ENCODE data around the gene EPB41L4B.
A peak's percentile ranks its signal among the peaks of the same experiment; 100 is the strongest.

Gene EPB41L4B

GRCh38 chr9:109278848-109279247, 42.0 kb downstream of the EPB41L4B start:
- TF ChIP-seq, protein P1, sequence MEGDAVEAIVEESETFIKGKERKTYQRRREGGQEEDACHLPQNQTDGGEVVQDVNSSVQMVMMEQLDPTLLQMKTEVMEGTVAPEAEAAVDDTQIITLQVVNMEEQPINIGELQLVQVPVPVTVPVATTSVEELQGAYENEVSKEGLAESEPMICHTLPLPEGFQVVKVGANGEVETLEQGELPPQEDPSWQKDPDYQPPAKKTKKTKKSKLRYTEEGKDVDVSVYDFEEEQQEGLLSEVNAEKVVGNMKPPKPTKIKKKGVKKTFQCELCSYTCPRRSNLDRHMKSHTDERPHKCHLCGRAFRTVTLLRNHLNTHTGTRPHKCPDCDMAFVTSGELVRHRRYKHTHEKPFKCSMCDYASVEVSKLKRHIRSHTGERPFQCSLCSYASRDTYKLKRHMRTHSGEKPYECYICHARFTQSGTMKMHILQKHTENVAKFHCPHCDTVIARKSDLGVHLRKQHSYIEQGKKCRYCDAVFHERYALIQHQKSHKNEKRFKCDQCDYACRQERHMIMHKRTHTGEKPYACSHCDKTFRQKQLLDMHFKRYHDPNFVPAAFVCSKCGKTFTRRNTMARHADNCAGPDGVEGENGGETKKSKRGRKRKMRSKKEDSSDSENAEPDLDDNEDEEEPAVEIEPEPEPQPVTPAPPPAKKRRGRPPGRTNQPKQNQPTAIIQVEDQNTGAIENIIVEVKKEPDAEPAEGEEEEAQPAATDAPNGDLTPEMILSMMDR (IDR thresholded peaks at IDR 0.05; ENCODE audit: poor library complexity, severe bottlenecking): no peak
- Histone ChIP-seq H3K36me3 (ENCODE audit: low read depth) (peaks cover 4% of the 10 kb centered on the region; the same call in 1 of the 2 replicates), H3K9me3 (ENCODE audit: severe bottlenecking) (no peaks in the 10 kb centered on the region), H3K4me3 (ENCODE audit: severe bottlenecking) (no peak overlapping the region), H3K27me3 (ENCODE audit: insufficient read depth, poor library complexity, severe bottlenecking) (no peaks in the 10 kb centered on the region), H3K27ac (ENCODE audit: poor library complexity, severe bottlenecking) (no peak overlapping the region), H3K4me1 (ENCODE audit: insufficient read depth, poor library complexity, severe bottlenecking) (no peaks in the 10 kb centered on the region)
- ATAC-seq (ENCODE audit: low read depth) (no peak), DNase-seq (ENCODE audit: low spot score) (no peak)

GRCh38 chr9:109278216-109278615, 42.6 kb downstream of the EPB41L4B start:
- Histone ChIP-seq H3K27ac (ENCODE audit: poor library complexity, severe bottlenecking) (no peak overlapping the region), H3K36me3 (ENCODE audit: low read depth) (peaks cover 4% of the 10 kb centered on the region; the same call in 1 of the 2 replicates), H3K27me3 (ENCODE audit: insufficient read depth, poor library complexity, severe bottlenecking) (no peaks in the 10 kb centered on the region), H3K4me1 (ENCODE audit: insufficient read depth, poor library complexity, severe bottlenecking) (no peaks in the 10 kb centered on the region), H3K9me3 (ENCODE audit: severe bottlenecking) (no peaks in the 10 kb centered on the region), H3K4me3 (ENCODE audit: severe bottlenecking) (no peak overlapping the region)
- ATAC-seq (ENCODE audit: low read depth): no peak
- TF ChIP-seq, protein P1 (IDR thresholded peaks at IDR 0.05; ENCODE audit: poor library complexity, severe bottlenecking): no peak
- no peak for DNase-seq (ENCODE audit: low spot score)

- TF ChIP-seq, protein P1 (IDR thresholded peaks at IDR 0.05; ENCODE audit: poor library complexity, severe bottlenecking): no peak
- DNase-seq (ENCODE audit: low spot score): no peak
- H3K27ac ChIP-seq (ENCODE audit: poor library complexity, severe bottlenecking): no peak overlapping the region
- H3K4me3 ChIP-seq (ENCODE audit: severe bottlenecking): no peak overlapping the region
- H3K27me3 ChIP-seq (ENCODE audit: insufficient read depth, poor library complexity, severe bottlenecking): no peaks in the 10 kb centered on the region
- 0 out of 3 replicates have a peak, but pooled peaks have one; percentile 42 for ATAC-seq (ENCODE audit: low read depth)
- no peaks in the 10 kb centered on the region for H3K9me3 ChIP-seq (ENCODE audit: severe bottlenecking)
- peaks cover 4% of the 10 kb centered on the region; the same call in 1 of the 2 replicates for H3K36me3 ChIP-seq (ENCODE audit: low read depth)
- no peaks in the 10 kb centered on the region for H3K4me1 ChIP-seq (ENCODE audit: insufficient read depth, poor library complexity, severe bottlenecking)
Measured at GRCh38 chr9:109277451-109277850, 43.4 kb downstream of the EPB41L4B start.

GRCh38 chr9:109276469-109277440, 44.1 kb downstream of the EPB41L4B start:
- H3K36me3 ChIP-seq (ENCODE audit: low read depth): peaks cover 4% of the 10 kb centered on the region; the same call in 1 of the 2 replicates
- no peak overlapping the region for H3K27ac ChIP-seq (ENCODE audit: poor library complexity, severe bottlenecking)
- TF ChIP-seq, protein P1 (IDR thresholded peaks at IDR 0.05; ENCODE audit: poor library complexity, severe bottlenecking): no peak
- DNase-seq (ENCODE audit: low spot score) (no peak), ATAC-seq (ENCODE audit: low read depth) (no peak)
- no peaks in the 10 kb centered on the region for H3K4me1 ChIP-seq (ENCODE audit: insufficient read depth, poor library complexity, severe bottlenecking)
- no peak overlapping the region for H3K4me3 ChIP-seq (ENCODE audit: severe bottlenecking)
- no peaks in the 10 kb centered on the region for H3K27me3 ChIP-seq (ENCODE audit: insufficient read depth, poor library complexity, severe bottlenecking)
- H3K9me3 ChIP-seq (ENCODE audit: severe bottlenecking): no peaks in the 10 kb centered on the region

All from RWPE2 (cell line).